Measurements from ENCODE around the gene VIPR2.
"Not testable (repeated sequence)": the region's sequence is repeated elsewhere in the genome, so short reads cannot be mapped to it uniquely, and the experiment has no call there.

Gene VIPR2

GRCh38 chr7:159008417-159008816 is 136.2 kb downstream of the VIPR2 start:
- no peak for DNase-seq (ENCODE audit: low spot score)

DNA sequence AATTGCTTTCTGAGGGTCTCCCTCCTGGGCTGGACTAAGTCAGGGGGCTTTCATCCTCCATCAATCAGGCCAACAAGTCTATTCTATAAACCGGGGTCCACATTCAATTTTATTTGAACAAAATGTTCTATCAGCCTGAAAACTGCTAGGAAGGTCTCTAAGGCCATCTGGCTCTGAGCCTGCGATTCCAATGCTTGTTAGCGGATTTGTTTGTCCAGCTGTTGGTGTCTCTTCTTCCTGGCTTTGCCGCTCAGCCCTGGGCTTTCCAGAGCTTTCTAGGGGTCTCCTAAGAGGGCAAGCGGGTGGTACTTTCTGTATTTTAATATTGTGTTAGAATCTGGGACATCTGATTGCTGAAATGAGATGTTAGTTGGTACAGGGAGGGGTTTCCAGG is 136.7 kb downstream of the VIPR2 start:
- DNase-seq (ENCODE audit: low spot score), result no peak

GRCh38 chr7:159007364-159007995 is 137.2 kb downstream of the VIPR2 start:
- DNase-seq (ENCODE audit: low spot score), result no peak

- no peak for DNase-seq (ENCODE audit: low spot score)
These were observed 138.0 kb downstream of the VIPR2 start for GRCh38 chr7:159006610-159007130.

- DNase-seq (ENCODE audit: low spot score), result not testable (repeated sequence)
These were observed 138.6 kb downstream of the VIPR2 start for GRCh38 chr7:159006022-159006609.

- no peak for DNase-seq (ENCODE audit: low spot score)
These were observed 139.0 kb downstream of the VIPR2 start for GRCh38 chr7:159005618-159006017.

GRCh38 chr7:159004411-159004810 is 140.3 kb downstream of the VIPR2 start:
- DNase-seq (ENCODE audit: low spot score), result no peak

GRCh38 chr7:159001811-159002210 is 142.9 kb downstream of the VIPR2 start:
- DNase-seq (ENCODE audit: low spot score), result no peak

GRCh38 chr7:159000859-159001435 is 143.7 kb downstream of the VIPR2 start:
- DNase-seq (ENCODE audit: low spot score), result no peak

GRCh38 chr7:159000070-159000469 is 144.6 kb downstream of the VIPR2 start:
- DNase-seq (ENCODE audit: low spot score), result no peak

DNA sequence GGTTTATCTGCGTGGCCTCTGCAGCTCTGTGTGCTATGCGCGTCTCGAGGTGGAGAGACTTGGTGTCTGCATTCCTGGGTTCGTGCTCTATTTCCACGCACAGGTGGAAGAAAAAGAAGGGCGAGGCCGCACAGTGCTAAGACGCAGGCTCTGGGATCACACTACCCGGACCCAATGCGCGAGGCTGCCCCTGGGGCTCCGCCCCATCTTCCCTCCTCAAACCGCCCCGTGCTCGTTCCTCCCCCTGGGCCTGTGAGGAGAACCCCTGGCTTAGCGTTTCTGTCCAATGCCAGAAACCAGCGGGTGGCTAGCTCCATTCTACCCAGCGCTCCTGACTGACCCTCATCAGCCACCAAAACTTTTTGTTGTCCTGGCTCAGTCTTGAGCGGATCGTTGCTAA is 145.2 kb downstream of the VIPR2 start:
- no peak for DNase-seq (ENCODE audit: low spot score)

DNA sequence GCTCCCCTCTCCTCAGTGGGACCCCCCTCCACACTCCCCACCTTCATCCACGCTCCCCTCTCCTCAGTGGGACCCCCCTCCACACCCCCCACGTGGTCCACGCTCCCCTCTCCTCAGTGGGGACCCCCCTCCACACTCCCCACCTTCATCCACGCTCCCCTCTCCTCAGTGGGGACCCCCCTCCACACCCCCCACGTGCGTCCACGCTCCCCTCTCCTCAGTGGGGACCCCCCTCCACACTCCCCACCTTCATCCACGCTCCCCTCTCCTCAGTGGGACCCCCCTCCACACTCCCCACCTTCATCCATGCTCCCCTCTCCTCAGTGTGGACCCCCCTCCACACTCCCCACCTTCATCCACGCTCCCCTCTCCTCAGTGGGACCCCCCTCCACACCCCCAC is 146.4 kb downstream of the VIPR2 start:
- not testable (repeated sequence) for DNase-seq (ENCODE audit: low spot score)

GRCh38 chr7:158997471-158997870 is 147.2 kb downstream of the VIPR2 start:
- DNase-seq (ENCODE audit: low spot score), result no peak

DNA sequence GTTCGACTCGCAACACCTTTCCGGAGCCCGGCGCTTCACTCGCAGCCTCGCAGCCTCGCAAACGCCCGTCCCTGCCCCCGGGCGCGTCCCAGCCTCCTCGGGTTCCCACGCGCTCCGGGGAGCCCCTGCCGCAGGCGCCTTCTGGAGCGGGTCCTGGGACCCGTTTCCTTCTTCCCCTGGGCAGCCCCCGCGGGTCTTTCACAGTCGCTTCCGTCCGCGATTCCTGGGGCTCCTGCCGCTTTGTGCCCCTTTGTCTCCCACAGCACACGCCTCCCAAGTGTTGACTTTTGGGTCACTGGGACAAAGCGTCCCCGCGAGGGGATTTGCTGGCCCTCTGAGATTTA is 147.6 kb downstream of the VIPR2 start:
- no peak for DNase-seq (ENCODE audit: low spot score)

DNA sequence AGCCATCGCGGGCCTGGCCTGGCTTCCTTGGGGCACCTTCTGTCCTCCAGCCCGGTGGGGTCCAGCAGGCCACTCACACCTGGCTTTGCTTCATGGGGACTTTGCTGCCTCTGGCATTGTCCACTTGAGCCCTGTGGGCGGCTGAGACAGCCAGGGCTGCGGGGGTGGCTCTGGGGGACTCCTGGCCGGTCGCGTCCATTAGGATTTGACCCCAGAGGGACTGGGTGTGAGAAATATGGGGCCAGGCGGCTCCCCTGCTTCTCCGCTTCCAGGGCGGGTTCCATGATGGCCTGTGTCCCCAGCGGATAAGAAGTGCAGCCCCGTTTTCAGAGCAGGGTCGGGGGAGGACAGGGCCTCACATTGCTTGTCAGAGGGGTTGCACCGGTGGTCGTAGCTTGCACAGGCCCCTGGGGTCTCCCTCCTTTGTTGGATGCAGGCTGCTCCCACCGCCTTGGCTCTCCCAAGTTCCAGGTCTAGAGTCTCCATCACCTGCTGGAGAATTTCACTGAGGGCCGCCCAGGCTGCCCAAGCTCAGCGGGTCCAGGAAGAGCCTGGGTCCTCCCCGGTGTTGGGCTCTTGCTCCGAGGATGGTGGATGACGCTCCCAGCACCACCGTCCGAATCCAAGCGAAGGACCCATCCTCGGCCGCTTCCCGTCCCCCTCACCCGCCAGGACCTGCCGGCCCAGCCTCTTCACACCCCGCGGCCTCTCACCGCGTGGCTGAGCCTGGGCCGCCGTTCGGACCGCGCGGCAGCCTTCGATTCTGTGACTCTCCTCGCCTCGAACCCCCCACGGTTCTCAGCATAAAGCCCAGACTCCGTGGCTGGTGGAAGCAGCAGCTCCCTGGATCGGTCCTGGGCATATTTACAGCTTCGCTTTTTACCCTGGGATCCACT is 148.2 kb downstream of the VIPR2 start:
- DNase-seq (ENCODE audit: low spot score), result no peak

GRCh38 chr7:158995514-158995913 is 149.2 kb downstream of the VIPR2 start:
- no peak for DNase-seq (ENCODE audit: low spot score)

- no peak for DNase-seq (ENCODE audit: low spot score)
These were observed 150.0 kb downstream of the VIPR2 start for GRCh38 chr7:158994687-158995086.

GRCh38 chr7:158993591-158993990 is 151.1 kb downstream of the VIPR2 start:
- no peak for DNase-seq (ENCODE audit: low spot score)

DNA sequence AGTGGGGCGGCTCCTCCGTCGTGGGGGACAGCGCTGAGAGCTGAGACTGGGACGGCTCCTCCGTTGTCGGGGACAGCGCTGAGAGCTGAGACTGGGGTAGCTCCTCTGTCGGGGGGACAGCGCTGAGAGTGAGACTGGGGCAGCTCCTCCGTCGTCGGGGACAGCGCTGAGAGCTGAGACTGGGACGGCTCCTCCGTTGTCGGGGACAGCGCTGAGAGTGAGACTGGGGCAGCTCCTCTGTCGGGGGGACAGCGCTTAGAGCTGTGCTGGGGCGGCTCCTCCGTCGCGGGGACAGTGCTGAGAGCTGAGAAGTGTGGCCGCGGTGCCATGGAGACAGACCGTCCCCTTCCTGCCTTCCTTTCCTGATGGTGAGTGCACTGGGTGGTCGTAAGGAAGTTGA is 151.9 kb downstream of the VIPR2 start:
- no peak for DNase-seq (ENCODE audit: low spot score)

GRCh38 chr7:158991824-158992621 is 152.6 kb downstream of the VIPR2 start:
- no peak for DNase-seq (ENCODE audit: low spot score)

DNA sequence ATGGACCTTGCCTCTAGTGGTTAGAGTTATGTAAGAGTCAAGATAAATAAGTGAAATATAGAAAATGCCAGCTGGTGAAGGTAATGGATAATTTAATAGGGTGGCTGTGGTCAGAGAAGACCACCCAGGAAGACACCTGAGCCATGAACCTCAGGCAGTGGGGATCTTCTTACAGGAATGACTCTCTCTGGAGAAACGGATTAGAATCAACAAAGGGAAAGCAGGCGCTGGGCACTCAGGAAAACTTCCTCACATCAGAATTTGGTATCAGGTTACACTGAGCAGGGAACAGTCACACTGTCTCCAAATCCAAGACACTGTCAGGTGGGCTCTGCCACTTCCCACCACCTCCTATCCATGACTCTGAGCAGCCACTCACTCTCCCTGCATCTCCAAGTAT is 155.7 kb downstream of the VIPR2 start:
- no peak for DNase-seq (ENCODE audit: low spot score)
